Thyroid gland (tissue), 4 donors: ENCODE measurements around the gene WSCD2. TPM values are rescaled to one million over a fixed set of nuclear protein-coding genes. Genes with fewer than 3 reads are reported as not detected.

Experiments
- DNase-seq, 2 donors: peaks; one replicate each; pipeline ENCODE4 v3.0.0-alpha.2; 2019
- H3K27ac ChIP-seq, 3 donors: fragments of 200-600 bp; sonication (generic); 1 replicate in 2 of 3; 2 replicates in 1 of 3; pipeline ENCODE4 v1.5.1; 2016 to 2019; ENCODE audit warnings: mild to moderate bottlenecking in 1 of 3, moderate library complexity in 1 of 3
- H3K27me3 ChIP-seq: fragments of 200-600 bp; sonication (generic); one replicate; pipeline ENCODE4 v1.5.1; 2019
- H3K36me3 ChIP-seq, 2 donors: fragments of 200-600 bp; sonication (generic); one replicate each; pipeline ENCODE4 v1.5.1; 2016 to 2019
- H3K4me1 ChIP-seq, 2 donors: fragments of 200-600 bp; sonication (generic); one replicate each; pipeline ENCODE4 v1.5.1; 2017 to 2019
- H3K4me3 ChIP-seq, 3 donors: fragments of 200-600 bp; sonication (generic); replicated peaks in 1 of 3; 1 replicate in 2 of 3; 2 replicates in 1 of 3; pipeline ENCODE4 v1.5.1; 2016; ENCODE audit warnings: mild to moderate bottlenecking in 1 of 3
- H3K9me3 ChIP-seq: fragments of 200-600 bp; sonication (generic); one replicate; pipeline ENCODE4 v1.5.1; 2017
- POLR2A ChIP-seq, 2 donors: fragments of 450-650 bp; IDR thresholded peaks; one replicate each; pipeline ENCODE4 v1.6.1; 2017; ENCODE audit warnings: antibody characterized with exemption in 2 of 2, mild to moderate bottlenecking in 2 of 2, moderate library complexity in 1 of 2
- WGBS, 2 donors: methylation state at CpG; one replicate each; pipeline ENCODE4 v1.1.5; 2017; 5-methylcytosine and 5-hydroxymethylcytosine counted together
- intact Hi-C: fragments of 100-400 bp; cut with DNase I; formaldehyde crosslinking; loops from one replicate; pipeline ENCODE4 v1.15.1; 2023
- total RNA-seq, 4 donors: library from RNA; depleted of rRNA; stranded (reverse); fragments of >200 nt; gene quantifications; one replicate each; pipeline ENCODE4 v1.2.3, GENCODE V29; 2016
- TF ChIP-seq, protein P1 (sequence below), 6 experiments: fragments of 200-600 bp in 3 of 6; fragments of 450-650 bp in 3 of 6; sonication (generic) in 3 of 6; IDR thresholded peaks; one replicate each; pipeline ENCODE4 v1.5.1; 2016 to 2019; ENCODE audit warnings: antibody characterized with exemption in 6 of 6, mild to moderate bottlenecking in 2 of 6, inconsistent platforms in 1 of 6, moderate library complexity in 1 of 6

Gene WSCD2
- total RNA-seq, 4 donors from 2014 or later = 35.5 to 117 (median 81.4) TPM

GRCh38 chr12:108254517-108255251, 125.6 kb downstream of the WSCD2 start:
- TF ChIP-seq, protein P1, sequence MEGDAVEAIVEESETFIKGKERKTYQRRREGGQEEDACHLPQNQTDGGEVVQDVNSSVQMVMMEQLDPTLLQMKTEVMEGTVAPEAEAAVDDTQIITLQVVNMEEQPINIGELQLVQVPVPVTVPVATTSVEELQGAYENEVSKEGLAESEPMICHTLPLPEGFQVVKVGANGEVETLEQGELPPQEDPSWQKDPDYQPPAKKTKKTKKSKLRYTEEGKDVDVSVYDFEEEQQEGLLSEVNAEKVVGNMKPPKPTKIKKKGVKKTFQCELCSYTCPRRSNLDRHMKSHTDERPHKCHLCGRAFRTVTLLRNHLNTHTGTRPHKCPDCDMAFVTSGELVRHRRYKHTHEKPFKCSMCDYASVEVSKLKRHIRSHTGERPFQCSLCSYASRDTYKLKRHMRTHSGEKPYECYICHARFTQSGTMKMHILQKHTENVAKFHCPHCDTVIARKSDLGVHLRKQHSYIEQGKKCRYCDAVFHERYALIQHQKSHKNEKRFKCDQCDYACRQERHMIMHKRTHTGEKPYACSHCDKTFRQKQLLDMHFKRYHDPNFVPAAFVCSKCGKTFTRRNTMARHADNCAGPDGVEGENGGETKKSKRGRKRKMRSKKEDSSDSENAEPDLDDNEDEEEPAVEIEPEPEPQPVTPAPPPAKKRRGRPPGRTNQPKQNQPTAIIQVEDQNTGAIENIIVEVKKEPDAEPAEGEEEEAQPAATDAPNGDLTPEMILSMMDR (IDR thresholded peaks at IDR 0.05) = no peak
- TF ChIP-seq POLR2A (IDR thresholded peaks at IDR 0.05) = no peak
- Histone ChIP-seq H3K9me3 (no peaks in the 10 kb centered on the region), H3K27me3 (no peaks in the 10 kb centered on the region), H3K4me3 (no peak overlapping the region), H3K36me3 (no peaks in the 10 kb centered on the region), H3K4me1 (no peaks in the 10 kb centered on the region), H3K27ac (no peak overlapping the region)
- 58 to 62% methylated on average over 13 of the region's 13 CpGs for WGBS, 2 donors
- intact Hi-C loops = no loop called here
- no peak for DNase-seq

GRCh38 chr12:108255252-108255602, 126.1 kb downstream of the WSCD2 start:
- intact Hi-C loops = no loop called here
- Histone ChIP-seq H3K27me3 (no peaks in the 10 kb centered on the region), H3K4me1 (no peaks in the 10 kb centered on the region), H3K27ac (no peak overlapping the region), H3K36me3 (no peaks in the 10 kb centered on the region), H3K4me3 (no peak overlapping the region), H3K9me3 (no peaks in the 10 kb centered on the region)
- no peak for TF ChIP-seq POLR2A (IDR thresholded peaks at IDR 0.05)
- TF ChIP-seq, protein P1 (IDR thresholded peaks at IDR 0.05) = no peak
- WGBS, 2 donors = 39 to 50% methylated on average over 3 of the region's 3 CpGs
- no peak for DNase-seq

DNA sequence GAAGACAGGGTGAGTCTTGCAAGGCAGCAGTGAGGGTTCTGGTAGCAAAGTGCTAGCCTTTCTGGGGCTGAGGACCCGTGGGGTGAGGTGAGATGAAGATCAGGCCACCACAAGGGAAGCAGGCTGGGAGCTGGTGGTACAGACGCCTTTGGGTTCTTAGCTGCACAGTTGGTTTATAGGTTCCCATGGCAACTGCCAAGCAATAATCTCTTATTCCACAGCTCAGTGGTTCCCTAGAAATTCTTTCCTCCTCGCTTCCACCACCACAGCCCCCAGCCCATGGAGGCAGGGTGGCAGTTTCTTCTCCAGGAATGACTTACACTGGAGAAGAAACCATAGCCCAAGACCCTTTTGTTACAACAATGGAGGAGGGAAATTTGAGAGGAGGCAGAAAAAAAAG, 127.9 kb downstream of the WSCD2 start:
- TF ChIP-seq, protein P1 (IDR thresholded peaks at IDR 0.05) = no peak
- TF ChIP-seq POLR2A (IDR thresholded peaks at IDR 0.05) = no peak
- no peaks in the 10 kb centered on the region for H3K4me1 ChIP-seq
- no peak for DNase-seq
- WGBS, 2 donors = 7 to 21% methylated on average over 3 of the region's 3 CpGs
- no peaks in the 10 kb centered on the region for H3K36me3 ChIP-seq
- no peak overlapping the region for H3K27ac ChIP-seq
- H3K9me3 ChIP-seq = no peaks in the 10 kb centered on the region
- H3K4me3 ChIP-seq = no peak overlapping the region
- H3K27me3 ChIP-seq = no peaks in the 10 kb centered on the region
- intact Hi-C loops = no loop called here

DNA sequence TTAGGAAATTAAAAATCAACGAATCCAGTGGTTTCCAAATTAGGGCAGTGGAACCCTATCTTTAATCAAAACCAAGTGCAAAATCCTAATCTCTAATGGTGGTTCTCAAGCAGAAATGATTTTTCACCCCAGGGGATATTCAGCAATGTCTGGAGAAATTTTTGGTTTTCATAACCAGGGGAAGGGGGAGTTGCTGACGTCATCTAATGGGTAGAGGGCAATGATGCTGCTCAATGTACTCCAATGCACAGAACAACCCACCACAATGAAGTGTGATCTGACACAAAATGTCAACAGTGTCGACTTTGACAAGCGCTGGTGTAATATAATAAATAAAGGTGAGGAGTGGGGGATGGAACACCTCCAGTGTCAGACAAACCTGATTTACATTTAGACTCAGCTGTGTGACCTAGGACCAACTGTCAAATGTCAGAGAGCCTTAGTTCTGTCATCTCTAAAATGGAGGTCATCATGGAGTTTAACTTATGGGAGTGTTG, 128.6 kb downstream of the WSCD2 start:
- H3K27me3 ChIP-seq = no peaks in the 10 kb centered on the region
- no peaks in the 10 kb centered on the region for H3K36me3 ChIP-seq
- intact Hi-C loops = no loop called here
- no peaks in the 10 kb centered on the region for H3K9me3 ChIP-seq
- no peak overlapping the region for H3K27ac ChIP-seq
- no peaks in the 10 kb centered on the region for H3K4me1 ChIP-seq
- WGBS, 2 donors = 83 to 85% methylated on average over 4 of the region's 4 CpGs
- TF ChIP-seq, protein P1 (IDR thresholded peaks at IDR 0.05) = no peak
- TF ChIP-seq POLR2A (IDR thresholded peaks at IDR 0.05) = no peak
- no peak for DNase-seq
- no peak overlapping the region for H3K4me3 ChIP-seq

- intact Hi-C loops = no loop called here
- Histone ChIP-seq H3K4me3 (no peak overlapping the region), H3K9me3 (no peaks in the 10 kb centered on the region), H3K27ac (no peak overlapping the region), H3K4me1 (no peaks in the 10 kb centered on the region), H3K36me3 (no peaks in the 10 kb centered on the region), H3K27me3 (no peaks in the 10 kb centered on the region)
- 60 to 63% methylated on average over 3 of the region's 3 CpGs for whole genome bisulfite sequencing, 2 donors
- DNase-seq = no peak
- TF ChIP-seq POLR2A (IDR thresholded peaks at IDR 0.05) = no peak
- TF ChIP-seq, protein P1 (IDR thresholded peaks at IDR 0.05) = no peak
Observed at GRCh38 chr12:108260039-108260438, 131.0 kb downstream of the WSCD2 start.
